C4-2B (cell line): ENCODE data around the gene HLA-DMB.

Experiments used
- CTCF ChIP-seq: fragments of 450-650 bp; conservative IDR thresholded peaks from 2 replicates; pipeline ENCODE4 v1.5.1; 2017; ENCODE audit warnings: mild to moderate bottlenecking
- ZFX ChIP-seq: fragments of 450-650 bp; IDR thresholded peaks from 2 replicates; pipeline ENCODE4 v1.6.1; 2017

GRCh38 chr6:32974016-32974333 lies 33.1 kb upstream of the HLA-DMB start:
- TF ChIP-seq CTCF (no peak), ZFX (no peak)
